MM.1S (cell line): Measurements from ENCODE around the gene TIMP2.

Experiments
- DNase-seq: peaks from one replicate; pipeline ENCODE4 v3.0.0-alpha.2; 2015
- H2AFZ ChIP-seq: fragments of 300-600 bp; sonication (generic); 2 replicates; pipeline ENCODE4 v1.6.0; 2016; ENCODE audit warnings: antibody characterized with exemption, low read length
- H3F3A ChIP-seq: fragments of 300-600 bp; sonication (generic); 2 replicates; pipeline ENCODE4 v1.6.1; 2016; ENCODE audit warnings: mild to moderate bottlenecking, antibody characterized with exemption, low read length, moderate library complexity, mixed read lengths; ENCODE audit not compliant: insufficient read depth
- H3K27ac ChIP-seq: fragments of 300-600 bp; sonication (generic); 2 replicates; pipeline ENCODE4 v1.5.1; 2016; ENCODE audit warnings: mild to moderate bottlenecking, low read length
- H3K27me3 ChIP-seq: fragments of 300-600 bp; sonication (generic); replicated peaks from 2 replicates; pipeline ENCODE4 v1.6.0; 2016; ENCODE audit warnings: low read length; ENCODE audit not compliant: insufficient read depth
- H3K36me3 ChIP-seq: fragments of 300-600 bp; sonication (generic); replicated peaks from 2 replicates; pipeline ENCODE4 v1.6.1; 2016; ENCODE audit warnings: mild to moderate bottlenecking, low read length, mixed read lengths; ENCODE audit not compliant: insufficient read depth
- H3K4me1 ChIP-seq: fragments of 300-600 bp; sonication (generic); 2 replicates; pipeline ENCODE4 v1.6.1; 2016; ENCODE audit warnings: low read length, mixed read lengths
- H3K4me2 ChIP-seq: fragments of 300-600 bp; sonication (generic); 2 replicates; pipeline ENCODE4 v1.6.0; 2016; ENCODE audit warnings: low read depth, low read length
- H3K4me3 ChIP-seq: fragments of 300-600 bp; sonication (generic); 2 replicates; pipeline ENCODE4 v1.5.1; 2016; ENCODE audit warnings: low read length, mixed read lengths
- H3K79me2 ChIP-seq: fragments of 300-600 bp; sonication (generic); 2 replicates; pipeline ENCODE4 v1.6.1; 2016; ENCODE audit warnings: mixed run types, low read length, mixed read lengths
- H3K9ac ChIP-seq: fragments of 300-600 bp; sonication (generic); 2 replicates; pipeline ENCODE4 v1.6.1; 2016; ENCODE audit warnings: low read length, mixed read lengths
- H3K9me2 ChIP-seq: fragments of 300-600 bp; sonication (generic); replicated peaks from 2 replicates; pipeline ENCODE4 v1.6.1; 2016; ENCODE audit warnings: mild to moderate bottlenecking, low read length, mixed read lengths; ENCODE audit not compliant: insufficient read depth
- H3K9me3 ChIP-seq: fragments of 300-600 bp; sonication (generic); replicated peaks from 2 replicates; pipeline ENCODE4 v1.6.1; 2016; ENCODE audit warnings: mild to moderate bottlenecking, low read length, mixed read lengths; ENCODE audit not compliant: insufficient read depth
- H4K20me1 ChIP-seq: fragments of 300-600 bp; sonication (generic); 2 replicates; pipeline ENCODE4 v1.6.1; 2016; ENCODE audit warnings: mild to moderate bottlenecking, low read length, moderate library complexity, mixed read lengths; ENCODE audit not compliant: insufficient read depth
- CTCF ChIP-seq: fragments of 300-600 bp; sonication (generic); IDR thresholded peaks from 2 replicates; pipeline ENCODE4 v1.5.1; 2016; ENCODE audit warnings: antibody characterized with exemption, low read length, mixed read lengths
- EZH2 ChIP-seq: fragments of 300-600 bp; sonication (generic); optimal IDR thresholded peaks from 2 replicates; pipeline ENCODE3; 2017; ENCODE audit warnings: low read depth, mild to moderate bottlenecking, antibody characterized with exemption, low read length, mixed read lengths
- EZH2phosphoT487 ChIP-seq: fragments of 300-600 bp; sonication (generic); IDR thresholded peaks from 2 replicates; pipeline ENCODE4 v1.6.1; 2018; ENCODE audit warnings: antibody characterized with exemption, low read length

The TIMP2 gene

DNA sequence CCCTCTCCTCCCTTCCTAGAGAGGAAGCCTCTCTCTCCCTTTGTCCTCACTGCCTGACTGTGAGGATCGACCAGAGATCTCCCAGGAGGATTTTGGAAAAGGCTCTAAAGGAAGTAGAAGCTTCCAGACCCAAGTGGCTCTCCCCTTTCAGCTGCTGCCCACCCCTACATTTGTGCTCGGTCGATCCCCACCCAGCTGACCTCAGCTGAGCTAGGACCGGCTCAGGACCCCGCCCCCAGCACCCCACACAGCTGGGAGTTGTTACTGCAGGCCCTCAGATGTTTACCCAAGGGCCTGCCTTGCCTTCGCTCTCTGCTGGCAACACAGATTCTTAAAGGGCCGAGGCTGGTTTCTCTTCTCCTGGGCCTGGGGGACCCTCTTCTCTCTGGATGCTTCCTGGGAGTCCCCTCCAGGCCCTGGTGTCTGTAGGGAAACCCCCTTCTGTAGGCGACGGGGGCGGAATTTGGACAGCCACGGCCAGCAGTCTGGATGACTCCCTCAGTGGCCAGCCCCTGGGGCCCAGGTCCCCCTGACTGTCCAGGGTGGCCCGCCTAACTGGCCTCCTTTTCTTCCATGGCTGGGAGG, 26.9 kb upstream of the TIMP2 start:
- no peaks in the 10 kb centered on the region for H3K9me2 ChIP-seq
- H4K20me1 ChIP-seq = no peaks in the 10 kb centered on the region
- H3K79me2 ChIP-seq = no peaks in the 10 kb centered on the region
- H3K36me3 ChIP-seq = no peaks in the 10 kb centered on the region
- no peaks in the 10 kb centered on the region for H3F3A ChIP-seq
- H2AFZ ChIP-seq = no peak overlapping the region
- no peaks in the 10 kb centered on the region for H3K9me3 ChIP-seq
- H3K4me3 ChIP-seq = no peak overlapping the region
- H3K4me1 ChIP-seq = no peaks in the 10 kb centered on the region
- H3K9ac ChIP-seq = no peak overlapping the region
- no peak for TF ChIP-seq EZH2phosphoT487
- TF ChIP-seq EZH2 = no peak
- TF ChIP-seq CTCF = no peak
- H3K27me3 ChIP-seq = peaks cover 33% of the 10 kb centered on the region
- no peak overlapping the region for H3K4me2 ChIP-seq
- no peak for DNase-seq
- H3K27ac ChIP-seq = no peak overlapping the region

- no peak overlapping the region for H3K4me2 ChIP-seq
- peaks cover 21% of the 10 kb centered on the region for H3K27me3 ChIP-seq
- no peaks in the 10 kb centered on the region for H3K9me2 ChIP-seq
- H3K27ac ChIP-seq = no peak overlapping the region
- H4K20me1 ChIP-seq = no peaks in the 10 kb centered on the region
- H3K4me1 ChIP-seq = no peaks in the 10 kb centered on the region
- H3F3A ChIP-seq = no peaks in the 10 kb centered on the region
- H3K9ac ChIP-seq = no peak overlapping the region
- H3K9me3 ChIP-seq = no peaks in the 10 kb centered on the region
- H2AFZ ChIP-seq = no peak overlapping the region
- H3K79me2 ChIP-seq = no peaks in the 10 kb centered on the region
- no peak overlapping the region for H3K4me3 ChIP-seq
- H3K36me3 ChIP-seq = no peaks in the 10 kb centered on the region
- no peak for DNase-seq
- TF ChIP-seq EZH2 (no peak), CTCF (no peak), EZH2phosphoT487 (no peak)
Measured at GRCh38 chr17:78950870-78951269, 25.7 kb upstream of the TIMP2 start.

- no peaks in the 10 kb centered on the region for H3K36me3 ChIP-seq
- H3K79me2 ChIP-seq = no peaks in the 10 kb centered on the region
- no peaks in the 10 kb centered on the region for H3K9me2 ChIP-seq
- H4K20me1 ChIP-seq = no peaks in the 10 kb centered on the region
- H3F3A ChIP-seq = no peaks in the 10 kb centered on the region
- DNase-seq = no peak
- no peak for TF ChIP-seq CTCF
- TF ChIP-seq EZH2 = no peak
- TF ChIP-seq EZH2phosphoT487 = no peak
- no peak overlapping the region for H3K27ac ChIP-seq
- H3K9me3 ChIP-seq = no peaks in the 10 kb centered on the region
- 0 out of 2 replicates have a peak, but pooled peaks cover 4% of the 10 kb centered on the region for H3K27me3 ChIP-seq
- no peak overlapping the region for H3K4me3 ChIP-seq
- H3K9ac ChIP-seq = no peak overlapping the region
- no peaks in the 10 kb centered on the region for H3K4me1 ChIP-seq
- H3K4me2 ChIP-seq = no peak overlapping the region
- H2AFZ ChIP-seq = no peak overlapping the region
Measured at GRCh38 chr17:78947235-78948149, 22.3 kb upstream of the TIMP2 start.
